GM18508 (cell line): Measurements from ENCODE around the gene USP16.

Source experiments
- ATAC-seq: cut with Tn5 transposase; IDR thresholded peaks from one replicate; pipeline ENCODE4 v1.9.1; 2021; ENCODE audit warnings: moderate number of reproducible peaks; ENCODE audit not compliant: insufficient read depth, unreplicated experiment

Gene USP16

DNA sequence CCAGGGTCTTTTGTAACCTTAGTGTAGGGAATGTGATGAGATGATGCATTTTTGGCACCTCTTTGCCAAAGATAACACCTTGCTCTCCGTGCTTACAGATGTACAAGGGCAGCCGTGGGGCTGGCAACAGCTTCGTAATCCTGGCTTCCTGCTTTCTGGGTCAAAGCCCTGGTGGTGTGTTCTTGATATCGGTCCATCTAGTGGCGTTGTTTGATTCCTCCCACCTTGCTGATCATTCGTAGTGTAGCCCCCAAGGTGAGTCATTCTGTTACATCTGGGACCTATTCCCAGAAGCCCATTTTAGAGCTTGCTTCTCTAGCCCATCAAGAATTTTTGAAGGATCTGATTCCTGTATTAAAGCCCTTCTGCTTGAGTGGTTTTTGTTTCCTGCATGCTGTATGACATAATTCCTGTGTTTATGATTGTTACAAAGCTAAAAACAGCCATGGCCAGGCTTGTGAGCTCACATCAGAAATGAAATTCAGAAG lies 56.0 kb downstream of the USP16 start:
- ATAC-seq: no peak

DNA sequence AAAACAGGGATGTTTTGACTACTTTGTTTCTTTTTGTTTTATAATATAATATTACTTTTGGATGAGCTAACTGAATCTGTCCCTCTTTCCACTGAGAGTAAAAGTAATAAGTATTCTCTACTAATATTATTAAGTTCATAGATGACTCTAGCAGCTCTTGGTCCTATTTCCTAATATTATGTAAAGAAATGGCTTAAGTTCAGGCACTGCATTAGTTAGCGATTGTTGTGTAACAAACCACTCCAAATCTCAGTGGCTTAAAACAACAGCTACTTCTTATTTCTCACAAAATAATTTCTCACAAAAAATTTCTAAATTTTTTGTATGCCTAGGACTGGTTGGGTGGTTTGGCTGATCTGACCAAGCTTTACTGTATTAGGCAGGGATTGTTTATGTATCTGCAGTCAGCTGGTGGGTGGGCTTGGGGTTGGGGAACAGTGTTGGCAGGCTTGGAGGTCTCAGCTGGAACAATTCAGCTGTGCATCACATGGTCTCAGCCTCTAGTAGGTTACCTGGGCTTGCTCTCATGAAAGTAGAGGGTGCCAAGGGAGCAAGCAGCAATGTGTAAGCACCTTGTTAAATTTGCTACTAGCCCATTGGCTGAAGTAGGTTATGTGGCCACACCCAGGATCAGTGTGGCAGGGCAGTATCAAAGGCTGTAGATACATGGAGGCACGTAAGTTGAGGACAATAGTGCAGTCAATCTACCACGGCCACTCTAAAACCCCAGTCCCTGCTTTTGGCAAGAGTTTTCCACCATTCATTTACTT lies 57.8 kb downstream of the USP16 start:
- ATAC-seq: no peak

DNA sequence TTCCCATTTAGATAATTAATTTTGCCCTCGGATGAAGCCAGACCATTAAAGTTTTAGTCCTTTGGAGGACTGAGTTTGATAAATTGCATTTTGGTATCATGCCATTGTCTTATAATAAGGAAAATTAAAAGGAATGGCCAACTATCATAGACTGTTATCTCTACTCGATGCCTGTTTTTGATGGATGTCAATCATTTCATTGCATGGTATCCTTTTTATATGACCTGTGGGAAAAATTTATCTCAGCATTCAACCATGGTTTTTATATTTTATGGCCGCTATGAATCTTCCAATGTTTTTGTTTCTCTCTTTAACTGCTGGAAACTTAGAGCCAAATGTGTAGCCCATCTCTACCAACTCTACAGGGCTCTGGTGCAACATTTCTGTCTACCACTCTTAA lies 58.8 kb downstream of the USP16 start:
- no peak for ATAC-seq

DNA sequence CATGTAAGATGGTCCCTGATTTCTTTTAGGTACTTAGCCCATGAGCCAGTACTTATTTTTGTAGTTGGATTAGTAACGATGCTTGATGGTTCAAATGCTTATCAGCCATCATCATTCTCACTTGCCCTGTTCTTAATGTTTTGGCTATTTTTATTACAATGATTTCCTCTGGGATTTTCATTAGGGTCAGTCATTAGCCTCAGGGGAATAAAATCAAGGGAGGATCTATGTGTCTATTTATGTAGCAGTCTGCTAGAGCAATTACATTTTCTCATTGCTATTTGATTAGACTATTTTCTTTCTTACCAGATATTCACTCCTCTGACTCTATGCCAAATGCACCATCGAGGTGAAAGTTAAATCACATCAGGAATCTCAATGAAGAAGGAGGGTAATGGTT lies 59.9 kb downstream of the USP16 start:
- no peak for ATAC-seq

DNA sequence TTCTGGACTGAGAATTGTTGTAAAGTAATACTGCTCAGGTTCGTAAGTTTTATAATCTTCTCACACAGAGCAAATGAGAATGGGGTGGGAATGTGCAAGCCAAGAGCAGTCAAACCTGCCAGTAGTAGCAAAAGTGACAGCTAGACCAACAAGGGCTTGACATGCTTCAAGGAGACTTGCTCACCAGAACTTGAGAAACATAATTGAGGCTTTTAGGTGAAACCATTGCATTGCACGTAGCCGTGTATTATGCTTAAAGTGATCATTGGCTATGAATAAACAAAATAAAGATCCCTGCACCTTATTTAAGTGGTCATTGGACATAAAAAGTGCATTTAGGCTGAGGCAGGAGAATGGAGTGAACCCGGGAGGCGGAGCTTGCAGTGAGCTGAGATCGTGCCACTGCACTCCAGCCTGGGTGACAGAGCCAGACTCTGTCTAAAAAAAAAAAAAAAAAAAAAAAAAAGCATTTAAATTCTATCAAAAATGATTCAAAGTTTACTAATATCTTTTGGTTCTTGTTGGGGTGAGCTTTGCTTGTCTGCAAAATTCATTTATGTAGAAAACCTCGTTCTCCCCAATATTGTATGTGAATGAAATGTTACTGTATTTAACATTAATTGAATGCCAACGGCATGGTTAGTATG lies 60.8 kb downstream of the USP16 start:
- no peak for ATAC-seq

DNA sequence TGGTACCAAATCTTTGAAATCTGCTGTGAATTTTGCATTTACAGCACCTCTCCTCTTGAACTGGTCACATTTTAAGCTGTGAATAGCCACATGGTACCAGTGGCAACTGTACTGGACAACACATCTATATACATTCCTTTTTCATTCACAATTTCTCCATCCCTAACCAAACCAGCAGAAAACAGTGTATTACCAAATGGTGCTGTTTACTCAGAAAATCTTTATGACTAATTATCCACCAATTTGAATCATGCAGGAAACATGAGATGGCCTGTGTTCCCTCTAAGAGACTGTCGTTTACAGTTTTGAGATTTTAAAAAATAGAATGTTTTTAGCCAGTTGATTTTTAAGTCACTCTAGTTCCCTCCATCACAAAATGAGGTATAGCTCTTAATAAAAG lies 66.6 kb downstream of the USP16 start:
- ATAC-seq: no peak

DNA sequence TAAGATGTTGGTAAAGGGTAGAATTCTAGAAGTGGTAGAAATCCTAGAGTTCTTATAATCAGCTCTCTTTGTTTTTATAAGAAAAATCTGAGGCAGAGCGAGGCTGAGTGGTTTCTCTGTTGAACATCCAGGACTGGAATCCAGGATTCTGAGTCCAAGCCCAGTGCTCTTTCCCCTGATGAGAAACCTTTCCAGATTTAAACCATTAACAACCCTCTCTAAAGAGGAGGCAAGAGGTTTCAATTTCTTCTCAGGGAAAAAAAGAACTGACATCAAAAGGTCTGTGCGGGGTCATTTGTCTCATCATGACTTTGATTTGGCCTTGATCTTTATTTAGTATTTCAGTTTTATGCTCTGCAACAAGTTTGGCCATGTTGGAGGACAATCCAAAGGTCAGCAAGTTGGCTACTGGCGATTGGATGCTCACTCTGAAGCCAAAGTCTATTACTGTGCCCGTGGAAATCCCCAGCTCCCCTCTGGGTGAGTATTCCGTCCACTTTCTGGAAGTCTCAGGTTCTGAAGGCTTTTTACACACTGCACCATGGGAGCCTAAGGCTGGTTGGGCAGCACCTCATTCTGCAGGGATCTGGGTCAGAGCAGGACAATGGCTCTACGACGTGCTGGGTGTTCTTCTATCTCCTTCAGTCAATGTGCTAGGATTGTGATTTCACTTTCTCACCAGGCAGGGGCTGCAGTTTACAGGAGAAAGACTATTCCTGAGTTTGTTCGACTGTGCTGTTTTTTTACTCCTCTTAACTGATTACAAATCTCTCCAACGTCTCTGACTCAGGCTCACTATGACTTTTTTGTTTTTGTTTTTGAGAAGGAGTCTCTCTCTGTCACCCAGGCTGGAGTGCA lies 67.9 kb downstream of the USP16 start:
- ATAC-seq: no peak

DNA sequence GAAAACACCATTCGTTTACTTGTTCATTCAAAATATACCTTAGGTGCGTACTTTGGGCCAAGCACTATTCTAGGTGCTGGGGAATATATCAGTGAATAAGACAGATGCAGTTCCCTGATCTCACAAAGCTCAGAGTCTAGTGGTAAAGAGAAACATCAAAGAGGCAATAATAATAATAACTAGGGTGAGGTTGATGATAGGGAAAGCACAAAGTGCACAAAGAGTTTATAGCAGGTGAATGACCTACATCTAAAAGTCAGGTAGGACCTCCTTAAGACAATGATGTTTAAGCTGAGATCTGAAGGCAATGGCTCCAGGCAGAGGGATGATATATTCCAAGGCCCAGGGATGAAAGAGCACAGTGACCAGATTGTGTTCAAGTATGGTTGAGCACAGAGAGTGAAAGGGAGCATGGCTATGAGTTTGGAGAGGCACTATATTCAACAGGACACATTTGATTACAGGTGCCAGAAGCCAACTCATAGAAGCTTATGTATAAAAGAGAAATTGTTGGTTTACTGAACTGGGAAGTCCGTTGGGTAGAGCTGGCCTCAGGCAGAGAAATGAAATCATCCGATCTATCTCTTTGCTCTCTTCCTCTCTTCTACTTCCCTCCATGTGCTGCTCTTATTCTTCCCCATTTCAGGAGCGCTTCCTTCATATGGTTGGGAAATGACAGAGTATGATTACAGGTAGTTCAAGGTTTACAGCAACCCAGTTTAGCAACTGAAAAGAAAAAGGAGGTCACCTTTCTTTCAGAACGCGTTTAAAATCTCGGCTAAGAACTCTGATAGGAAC lies 71.9 kb downstream of the USP16 start:
- no peak for ATAC-seq

DNA sequence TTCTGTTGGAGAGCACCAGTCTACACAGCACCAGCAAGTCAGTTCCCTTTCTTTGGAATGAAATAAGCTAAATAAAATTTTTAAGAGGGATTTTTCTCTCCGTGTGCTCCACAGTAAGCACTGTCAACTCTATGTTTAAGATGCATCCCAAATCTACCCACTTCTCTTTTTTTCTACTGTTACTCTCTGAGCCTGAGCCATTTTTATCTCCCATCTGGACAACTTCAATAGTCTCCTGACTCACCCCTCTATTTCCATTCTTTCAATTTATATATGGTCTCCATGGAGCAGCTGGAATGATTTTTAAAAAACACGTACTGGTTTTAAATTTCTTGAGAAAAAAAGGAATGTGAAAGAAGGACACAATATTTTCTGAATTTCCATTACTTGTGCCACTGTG lies 73.7 kb downstream of the USP16 start:
- ATAC-seq: no peak

DNA sequence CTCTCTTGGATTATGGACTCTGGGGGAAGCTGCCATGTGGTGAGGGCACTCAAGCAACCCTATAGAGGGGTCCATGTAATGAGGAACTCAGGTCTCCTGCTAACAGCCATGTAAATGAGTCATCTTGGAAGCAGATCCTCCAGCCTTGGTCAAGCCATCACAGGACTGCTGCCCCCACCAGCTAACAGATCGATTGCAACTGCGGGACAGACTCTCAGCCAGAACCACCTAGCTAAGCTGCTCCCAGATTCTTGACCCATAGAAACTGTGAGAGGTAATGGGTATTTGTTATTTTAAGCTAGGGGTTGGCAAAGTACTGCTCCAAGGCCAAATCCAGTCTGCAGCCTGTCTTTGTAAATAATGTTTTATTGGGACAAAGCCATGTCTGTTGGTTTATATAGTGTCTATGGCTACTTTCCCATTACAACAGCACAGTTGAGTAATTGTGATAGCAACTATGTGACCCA lies 78.4 kb downstream of the USP16 start:
- no peak for ATAC-seq
